Ishikawa (cell line): ENCODE data around the gene TNIP3.

ENCODE experiments used
- FOXM1 ChIP-seq: IDR thresholded peaks from 2 replicates; pipeline ENCODE4 v1.6.1; 2012; ENCODE audit warnings: low read depth, borderline replicate concordance
- YY1 ChIP-seq: IDR thresholded peaks from 2 replicates; pipeline ENCODE4 v1.6.1; 2012; ENCODE audit warnings: low read depth

GRCh38 chr4:121100093-121100775 is 63.9 kb downstream of the TNIP3 start:
- TF ChIP-seq FOXM1, result no peak
- TF ChIP-seq YY1, result no peak
